ENCODE results near the gene TRIM13. TPM values are rescaled to one million over a fixed set of nuclear protein-coding genes. Genes with fewer than 3 reads are reported as not detected.
"Not testable (repeated sequence)": the region's sequence is repeated elsewhere in the genome, so short reads cannot be mapped to it uniquely, and the experiment has no call there.

The TRIM13 gene
- total RNA-seq (10 to 100 TPM; 16.5 to 17.1 TPM), polyA plus RNA-seq (13.2 TPM)

- peak within 1 kb of the TSS; percentile 88 for H3K27ac ChIP-seq (ENCODE audit: low read depth, low read length)
- no peaks in the 10 kb centered on the region for H3K9me3 Mint-ChIP-seq
- ChIA-PET CTCF (interaction anchor here (0.6 to 3.4 kb wide), 43 partner anchors 9 to 1072 kb away, joined by 3 to 50 read pairs (median 4); partner anchors contain the start of gene SPRYD7), POLR2A (interaction anchor here (0.5 to 3.5 kb wide), 21 partner anchors 9 to 1457 kb away, joined by 3 to 62 read pairs (median 5); partner anchors contain the start of genes EBPL, KPNA3, RNASEH2B and SPRYD7)
- peaks cover 0 to 42% (median 4%) of the 10 kb centered on the region in 3 donors for H3K36me3 Mint-ChIP-seq
- H3K4me1 Mint-ChIP-seq, result peaks cover 39 to 58% (median 56%) of the 10 kb centered on the region in 3 donors
- H3K27ac Mint-ChIP-seq, result peak within 1 kb of the TSS; percentile 84 to 96 (median 91)
- peaks cover 0 to 2% of the 10 kb centered on the region in 2 donors for H3K27me3 Mint-ChIP-seq
- H3K4me3 Mint-ChIP-seq, result peak within 1 kb of the TSS; percentile 84 to 96 (median 89)
- peak; percentile 62 to 86 (median 78) for DNase-seq
- peaks cover 7% of the 10 kb centered on the region for H3K36me3 ChIP-seq (ENCODE audit: insufficient read depth, low read length)
- H3K4me3 ChIP-seq (ENCODE audit: low read length), result peak within 1 kb of the TSS; percentile 92
- peaks cover 36% of the 10 kb centered on the region for H3K4me1 ChIP-seq (ENCODE audit: insufficient read depth, low read length)
- H3K27me3 ChIP-seq (ENCODE audit: insufficient read depth, low read length, poor library complexity, severe bottlenecking), result no peaks in the 10 kb centered on the region
- H3K9me3 ChIP-seq (ENCODE audit: low read length), result no peaks in the 10 kb centered on the region
These were observed at the start of gene TRIM13 for GRCh38 chr13:49996951-49997895. Gene TRIM13, plus strand, starts transcription at chr13:49997042. Its CDS starts 14,899 bp downstream, at chr13:50011941.

- H3K4me3 ChIP-seq (ENCODE audit: low read length); H3K27ac Mint-ChIP-seq; H3K4me3 Mint-ChIP-seq; H3K4me1 ChIP-seq (ENCODE audit: insufficient read depth, low read length); H3K4me1 Mint-ChIP-seq; H3K36me3 ChIP-seq (ENCODE audit: insufficient read depth, low read length); H3K27ac ChIP-seq (ENCODE audit: low read depth, low read length); DNase-seq; H3K9me3 Mint-ChIP-seq; CTCF ChIA-PET; H3K9me3 ChIP-seq (ENCODE audit: low read length); POLR2A ChIA-PET; H3K27me3 ChIP-seq (ENCODE audit: insufficient read depth, low read length, poor library complexity, severe bottlenecking): not testable (repeated sequence)
- peaks cover 0 to 12% (median 2%) of the 10 kb centered on the region in 3 donors for H3K36me3 Mint-ChIP-seq
- peaks cover 4 to 21% of the 10 kb centered on the region in 2 donors for H3K27me3 Mint-ChIP-seq
These were observed 48.0 kb upstream of the TRIM13 start for GRCh38 chr13:49948777-49949270.

- no peak overlapping the region for H3K4me3 ChIP-seq (ENCODE audit: low read length)
- no peak for DNase-seq
- peaks cover 0 to 5% (median 0%) of the 10 kb centered on the region in 5 donors for H3K9me3 Mint-ChIP-seq
- no peaks in the 10 kb centered on the region for H3K4me1 Mint-ChIP-seq
- H3K4me1 ChIP-seq (ENCODE audit: insufficient read depth, low read length), result no peaks in the 10 kb centered on the region
- CTCF ChIA-PET, result no interaction called here
- POLR2A ChIA-PET, result no interaction called here
- no peaks in the 10 kb centered on the region for H3K27me3 ChIP-seq (ENCODE audit: insufficient read depth, low read length, poor library complexity, severe bottlenecking)
- H3K27ac ChIP-seq (ENCODE audit: low read depth, low read length), result no peak overlapping the region
- no peaks in the 10 kb centered on the region for H3K36me3 ChIP-seq (ENCODE audit: insufficient read depth, low read length)
- no peak overlapping the region for H3K27ac Mint-ChIP-seq
- H3K27me3 Mint-ChIP-seq, result peaks cover 4 to 27% of the 10 kb centered on the region in 2 donors
- H3K4me3 Mint-ChIP-seq, result no peak overlapping the region
- H3K36me3 Mint-ChIP-seq, result no peaks in the 10 kb centered on the region
- no peaks in the 10 kb centered on the region for H3K9me3 ChIP-seq (ENCODE audit: low read length)
These were observed 44.9 kb upstream of the TRIM13 start for GRCh38 chr13:49951754-49952535.

GRCh38 chr13:49953560-49953959 lies 43.3 kb upstream of the TRIM13 start:
- Histone ChIP-seq H3K9me3 (ENCODE audit: low read length) (no peaks in the 10 kb centered on the region), H3K4me1 (ENCODE audit: insufficient read depth, low read length) (no peaks in the 10 kb centered on the region), H3K27me3 (ENCODE audit: insufficient read depth, low read length, poor library complexity, severe bottlenecking) (no peaks in the 10 kb centered on the region), H3K27ac (ENCODE audit: low read depth, low read length) (no peak overlapping the region), H3K36me3 (ENCODE audit: insufficient read depth, low read length) (no peaks in the 10 kb centered on the region), H3K4me3 (ENCODE audit: low read length) (no peak overlapping the region)
- no peak for DNase-seq
- ChIA-PET CTCF (no interaction called here), POLR2A (no interaction called here)
- H3K27ac Mint-ChIP-seq, result no peak overlapping the region
- H3K4me3 Mint-ChIP-seq, result no peak overlapping the region
- no peaks in the 10 kb centered on the region for H3K4me1 Mint-ChIP-seq
- H3K27me3 Mint-ChIP-seq, result peaks cover 5 to 23% of the 10 kb centered on the region in 2 donors
- peaks cover 0 to 5% (median 0%) of the 10 kb centered on the region in 3 donors for H3K36me3 Mint-ChIP-seq
- peaks cover 0 to 3% (median 0%) of the 10 kb centered on the region in 5 donors for H3K9me3 Mint-ChIP-seq

GRCh38 chr13:49954674-49955455 lies 42.0 kb upstream of the TRIM13 start:
- Mint-ChIP-seq H3K36me3 (peaks cover 0 to 12% (median 0%) of the 10 kb centered on the region in 3 donors), H3K27me3 (peaks cover 4 to 18% of the 10 kb centered on the region in 2 donors), H3K27ac (no peak overlapping the region), H3K9me3 (peaks cover 0 to 7% (median under 1%) of the 10 kb centered on the region in 5 donors), H3K4me3 (no peak overlapping the region), H3K4me1 (no peaks in the 10 kb centered on the region)
- POLR2A ChIA-PET, result no interaction called here
- H3K9me3 ChIP-seq (ENCODE audit: low read length), result no peaks in the 10 kb centered on the region
- H3K4me1 ChIP-seq (ENCODE audit: insufficient read depth, low read length), result no peaks in the 10 kb centered on the region
- H3K36me3 ChIP-seq (ENCODE audit: insufficient read depth, low read length), result no peaks in the 10 kb centered on the region
- DNase-seq, result no peak
- H3K27ac ChIP-seq (ENCODE audit: low read depth, low read length), result no peak overlapping the region
- CTCF ChIA-PET, result no interaction called here
- H3K4me3 ChIP-seq (ENCODE audit: low read length), result no peak overlapping the region
- no peaks in the 10 kb centered on the region for H3K27me3 ChIP-seq (ENCODE audit: insufficient read depth, low read length, poor library complexity, severe bottlenecking)

- H3K27me3 ChIP-seq (ENCODE audit: insufficient read depth, low read length, poor library complexity, severe bottlenecking), result no peaks in the 10 kb centered on the region
These were observed 40.7 kb upstream of the TRIM13 start for GRCh38 chr13:49956131-49956530.

GRCh38 chr13:49958321-49958720 lies 38.5 kb upstream of the TRIM13 start:
- no peak overlapping the region for H3K27ac ChIP-seq (ENCODE audit: low read depth, low read length)
- no peaks in the 10 kb centered on the region for H3K9me3 ChIP-seq (ENCODE audit: low read length)
- Mint-ChIP-seq H3K4me3 (no peak overlapping the region), H3K27me3 (peaks cover 3 to 15% of the 10 kb centered on the region in 2 donors), H3K4me1 (no peaks in the 10 kb centered on the region), H3K9me3 (peaks cover 12 to 22% (median 13%) of the 10 kb centered on the region in 5 donors), H3K27ac (no peak overlapping the region), H3K36me3 (peaks cover 3 to 29% (median 4%) of the 10 kb centered on the region in 3 donors)
- no peaks in the 10 kb centered on the region for H3K27me3 ChIP-seq (ENCODE audit: insufficient read depth, low read length, poor library complexity, severe bottlenecking)
- DNase-seq, result no peak
- ChIA-PET POLR2A (no interaction called here), CTCF (no interaction called here)
- no peaks in the 10 kb centered on the region for H3K36me3 ChIP-seq (ENCODE audit: insufficient read depth, low read length)
- no peak overlapping the region for H3K4me3 ChIP-seq (ENCODE audit: low read length)
- H3K4me1 ChIP-seq (ENCODE audit: insufficient read depth, low read length), result no peaks in the 10 kb centered on the region

More at GRCh38 chr13:49956131-49956530, 40.7 kb upstream of the TRIM13 start:
- H3K36me3 Mint-ChIP-seq, result peaks cover 0 to 17% (median 2%) of the 10 kb centered on the region in 3 donors
- Histone ChIP-seq H3K27ac (ENCODE audit: low read depth, low read length) (no peak overlapping the region), H3K4me3 (ENCODE audit: low read length) (no peak overlapping the region), H3K36me3 (ENCODE audit: insufficient read depth, low read length) (no peaks in the 10 kb centered on the region), H3K4me1 (ENCODE audit: insufficient read depth, low read length) (no peaks in the 10 kb centered on the region), H3K9me3 (ENCODE audit: low read length) (no peaks in the 10 kb centered on the region)
- peaks cover 4 to 15% (median 5%) of the 10 kb centered on the region in 5 donors for H3K9me3 Mint-ChIP-seq
- peaks cover 4 to 15% of the 10 kb centered on the region in 2 donors for H3K27me3 Mint-ChIP-seq
- no peak for DNase-seq
- ChIA-PET POLR2A (no interaction called here), CTCF (no interaction called here)
- H3K27ac Mint-ChIP-seq, result no peak overlapping the region
- no peak overlapping the region for H3K4me3 Mint-ChIP-seq
- H3K4me1 Mint-ChIP-seq, result no peaks in the 10 kb centered on the region

All from CD8-positive, alpha-beta memory T cell (primary cell).